Smooth muscle cell of the brain vasculature (primary cell): Measurements from ENCODE around the gene CXCL6.

ENCODE experiments used
- DNase-seq: peaks from one replicate; pipeline ENCODE4 v3.0.0-alpha.2; 2012; ENCODE audit warnings: low read depth, low spot score

Gene CXCL6

GRCh38 chr4:73867783-73868182, 31.3 kb downstream of the CXCL6 start:
- DNase-seq: no peak

- no peak for DNase-seq
Observed at GRCh38 chr4:73868206-73869129, 32.0 kb downstream of the CXCL6 start.

GRCh38 chr4:73869130-73870055, 32.9 kb downstream of the CXCL6 start, which contains the start of gene CXCL1:
Gene CXCL1 (plus strand): TSS chr4:73869393. CDS start chr4:73869471, 78 bp downstream.
- DNase-seq: no peak

GRCh38 chr4:73870260-73870659, 33.8 kb downstream of the CXCL6 start:
- no peak for DNase-seq

GRCh38 chr4:73870768-73871167, 34.3 kb downstream of the CXCL6 start:
- no peak for DNase-seq

GRCh38 chr4:73871511-73872310, 35.2 kb downstream of the CXCL6 start:
- DNase-seq: no peak

GRCh38 chr4:73872316-73873108, 36.0 kb downstream of the CXCL6 start:
- no peak for DNase-seq

- no peak for DNase-seq
Observed at GRCh38 chr4:73874386-73874785, 37.9 kb downstream of the CXCL6 start.

GRCh38 chr4:73875401-73875800, 38.9 kb downstream of the CXCL6 start:
- DNase-seq: no peak

GRCh38 chr4:73883306-73883705, 46.8 kb downstream of the CXCL6 start:
- DNase-seq: no peak

GRCh38 chr4:73885574-73886267, 49.2 kb downstream of the CXCL6 start:
- DNase-seq: no peak
